Activated CD4-positive, alpha-beta T cell treated with anti-CD3 and anti-CD28 coated beads for 4 hours (primary cell): ENCODE results near the gene ARHGAP29.

Source experiments
- DNase-seq, 2 donors: peaks; one replicate each; pipeline ENCODE4 v3.0.0-alpha.2; 2020

The ARHGAP29 gene

GRCh38 chr1:94259635-94260289 lies 22.4 kb upstream of the ARHGAP29 start:
- no peak for DNase-seq

GRCh38 chr1:94258873-94259331 lies 21.5 kb upstream of the ARHGAP29 start:
- no peak for DNase-seq

- no peak for DNase-seq
Measured at GRCh38 chr1:94257444-94257843, 20.1 kb upstream of the ARHGAP29 start.

GRCh38 chr1:94255476-94255875 lies 18.1 kb upstream of the ARHGAP29 start:
- DNase-seq, result no peak

GRCh38 chr1:94254073-94254810 lies 16.9 kb upstream of the ARHGAP29 start:
- no peak for DNase-seq

GRCh38 chr1:94253456-94254017 lies 16.2 kb upstream of the ARHGAP29 start:
- DNase-seq, result no peak

- no peak for DNase-seq
Measured at GRCh38 chr1:94250341-94250740, 13.0 kb upstream of the ARHGAP29 start.

GRCh38 chr1:94248956-94249688 lies 11.7 kb upstream of the ARHGAP29 start:
- no peak for DNase-seq

GRCh38 chr1:94247138-94248094 lies 10.0 kb upstream of the ARHGAP29 start:
- no peak for DNase-seq

- no peak for DNase-seq
Measured at GRCh38 chr1:94246692-94247137, 9.3 kb upstream of the ARHGAP29 start.

- DNase-seq, result no peak
Measured at GRCh38 chr1:94245747-94246438, 8.5 kb upstream of the ARHGAP29 start.

- no peak for DNase-seq
Measured at GRCh38 chr1:94244816-94245215, 7.4 kb upstream of the ARHGAP29 start.

- DNase-seq, result no peak
Measured at GRCh38 chr1:94243665-94244064, 6.3 kb upstream of the ARHGAP29 start.

GRCh38 chr1:94240822-94241221 lies 3.4 kb upstream of the ARHGAP29 start:
- no peak for DNase-seq

- DNase-seq, result no peak
Measured at GRCh38 chr1:94239796-94240195, 2.4 kb upstream of the ARHGAP29 start.

GRCh38 chr1:94239051-94239450 lies 1.7 kb upstream of the ARHGAP29 start:
- no peak for DNase-seq

GRCh38 chr1:94236630-94237290 lies 624 bp downstream of the ARHGAP29 start:
- no peak for DNase-seq

GRCh38 chr1:94236013-94236491 lies 1.3 kb downstream of the ARHGAP29 start:
- DNase-seq, result no peak

GRCh38 chr1:94235189-94236012 lies 2.0 kb downstream of the ARHGAP29 start:
- no peak for DNase-seq

GRCh38 chr1:94234615-94235014 lies 2.8 kb downstream of the ARHGAP29 start:
- no peak for DNase-seq
